NOMO-1 (cell line): ENCODE measurements around the gene TBC1D1.
A peak's percentile ranks its signal among the peaks of the same experiment; 100 is the strongest.

Experiments
- DNase-seq, 2 experiments: peaks; one replicate each; lab custom pipeline; 2025; ENCODE audit not compliant: unreplicated experiment in 2 of 2; lab: John Stamatoyannopoulos, UW

The TBC1D1 gene

DNA sequence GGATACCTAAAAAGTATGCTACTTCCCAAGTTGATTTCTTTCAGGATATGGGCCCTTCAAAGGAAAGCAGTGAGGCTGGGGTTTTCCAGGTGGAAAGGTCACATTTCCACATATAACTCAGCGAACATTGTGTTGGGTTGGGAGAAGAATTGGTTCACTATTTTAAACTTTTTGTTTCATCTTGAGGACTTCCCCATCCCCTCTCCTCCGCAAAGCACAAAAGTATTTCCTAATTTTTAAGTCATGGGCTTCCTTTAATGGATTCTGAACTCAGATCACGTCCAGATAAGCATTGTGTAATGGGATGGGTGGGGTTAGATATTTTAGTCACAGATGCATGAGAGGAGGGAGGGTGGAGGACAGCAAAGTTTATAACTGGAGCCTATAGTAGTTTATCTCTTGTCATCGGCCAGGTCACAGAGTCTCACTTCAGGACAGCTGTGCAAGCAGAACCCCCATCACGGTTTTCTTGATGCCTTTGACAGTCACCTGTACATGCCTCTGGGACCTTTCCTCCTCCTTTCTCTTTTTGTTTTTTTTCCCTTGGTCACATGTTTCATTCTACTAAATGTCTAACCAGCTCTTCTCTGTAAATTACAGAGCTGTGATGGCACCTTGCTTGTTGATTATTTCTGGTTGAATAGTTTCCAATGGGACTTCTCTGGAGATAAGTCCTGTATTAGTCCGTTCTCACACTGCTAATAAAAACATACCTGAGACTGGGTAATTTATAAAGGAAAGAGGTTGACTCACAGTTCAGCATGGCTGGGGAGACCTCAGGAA lies 184.7 kb downstream of the TBC1D1 start:
- DNase-seq = peak; percentile 97 to 98

DNA sequence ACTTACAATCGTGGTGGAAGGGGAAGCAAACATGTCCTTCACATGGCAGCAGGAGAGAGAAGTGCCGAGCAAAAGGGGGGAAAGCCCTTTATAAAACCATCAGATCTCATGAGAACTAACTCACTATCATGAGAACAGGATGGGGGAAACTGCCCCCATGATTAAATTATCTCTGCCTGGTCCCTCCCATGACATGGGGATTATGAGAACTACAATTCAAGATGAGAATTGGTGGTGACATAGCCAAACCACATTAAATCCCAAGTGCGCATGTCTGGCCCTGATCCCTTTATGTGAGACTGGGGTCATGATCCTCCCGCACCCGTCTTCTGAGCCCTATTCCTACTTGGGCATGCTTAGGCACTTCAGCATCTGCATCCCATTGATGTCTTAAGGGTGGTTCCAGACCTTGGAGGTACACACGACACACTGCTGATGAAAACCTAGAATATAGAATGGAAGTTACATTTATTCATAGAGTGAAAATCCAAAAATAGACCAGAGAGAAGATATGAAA lies 185.3 kb downstream of the TBC1D1 start:
- DNase-seq = no peak

DNA sequence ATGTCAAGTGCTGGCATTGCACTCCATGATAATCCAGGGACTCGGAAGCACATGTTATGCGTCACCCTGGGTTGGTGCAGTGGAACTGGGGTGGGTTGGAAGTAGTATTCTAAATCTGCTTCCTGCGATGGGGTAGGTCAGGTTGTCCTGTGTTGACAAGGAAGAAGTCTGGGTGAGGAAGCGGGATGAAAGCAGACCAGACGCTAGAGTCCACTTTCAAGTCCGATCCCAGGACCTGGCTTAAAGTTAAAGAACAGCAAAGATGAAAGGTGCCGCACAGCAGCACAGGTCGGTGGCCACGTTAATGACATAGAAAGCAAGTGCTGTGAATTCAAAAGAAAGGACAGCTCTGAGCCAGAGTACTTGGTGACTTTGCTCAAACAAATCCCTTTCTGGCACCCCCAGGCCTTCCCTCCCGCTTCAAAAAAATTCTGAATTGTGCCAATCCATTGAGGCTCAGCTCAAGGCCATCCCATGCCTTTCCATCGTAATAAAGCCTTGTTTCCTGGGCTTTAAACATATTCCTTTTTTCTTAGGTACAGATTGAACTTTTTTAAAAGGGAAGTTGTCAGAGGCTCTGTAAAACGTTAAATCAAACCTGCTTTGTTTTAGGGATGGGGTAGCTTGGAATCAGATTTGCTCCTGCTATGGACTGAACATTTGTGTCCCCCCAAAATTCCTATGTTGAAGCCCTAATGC lies 187.1 kb downstream of the TBC1D1 start:
- no peak for DNase-seq

DNA sequence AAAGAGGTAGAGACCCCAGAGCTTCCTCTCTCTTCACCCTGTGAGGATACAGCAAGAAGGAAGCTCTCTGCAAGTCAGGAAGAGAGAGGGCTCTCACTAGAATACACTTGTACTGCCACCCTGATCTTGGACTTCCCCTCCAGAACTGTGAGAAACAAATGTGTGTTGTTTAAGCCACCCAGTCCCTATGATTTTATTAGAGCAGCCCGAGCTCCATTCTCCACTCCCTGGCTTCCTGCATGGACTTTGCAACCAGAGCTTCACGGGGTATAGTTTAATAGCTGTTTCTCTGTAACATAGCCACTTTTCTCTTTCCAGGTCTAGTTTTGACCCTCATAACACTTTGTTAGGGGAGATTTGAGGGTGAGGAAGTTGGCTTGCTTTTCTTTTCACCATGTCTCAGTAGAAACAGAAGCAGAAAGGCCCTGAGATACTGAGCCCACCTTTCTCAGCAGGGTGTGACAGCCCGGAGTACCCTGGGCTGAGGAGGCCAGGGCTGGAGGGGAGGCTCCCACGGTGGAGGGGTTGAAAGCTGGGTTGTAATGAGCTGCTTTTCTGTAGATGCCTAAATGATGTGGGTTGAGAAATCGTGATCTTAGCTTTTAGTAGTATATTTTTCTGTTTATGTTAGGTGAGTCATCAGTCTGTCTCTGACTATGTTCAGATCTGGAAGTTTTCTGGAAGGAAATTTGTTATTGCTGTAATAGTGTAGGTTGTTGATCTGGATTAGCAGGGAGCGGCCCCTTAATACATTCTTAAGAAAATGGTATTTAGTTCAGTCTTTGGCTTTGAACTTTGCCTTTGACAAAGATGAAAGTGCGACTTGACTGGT lies 187.9 kb downstream of the TBC1D1 start:
- no peak for DNase-seq

DNA sequence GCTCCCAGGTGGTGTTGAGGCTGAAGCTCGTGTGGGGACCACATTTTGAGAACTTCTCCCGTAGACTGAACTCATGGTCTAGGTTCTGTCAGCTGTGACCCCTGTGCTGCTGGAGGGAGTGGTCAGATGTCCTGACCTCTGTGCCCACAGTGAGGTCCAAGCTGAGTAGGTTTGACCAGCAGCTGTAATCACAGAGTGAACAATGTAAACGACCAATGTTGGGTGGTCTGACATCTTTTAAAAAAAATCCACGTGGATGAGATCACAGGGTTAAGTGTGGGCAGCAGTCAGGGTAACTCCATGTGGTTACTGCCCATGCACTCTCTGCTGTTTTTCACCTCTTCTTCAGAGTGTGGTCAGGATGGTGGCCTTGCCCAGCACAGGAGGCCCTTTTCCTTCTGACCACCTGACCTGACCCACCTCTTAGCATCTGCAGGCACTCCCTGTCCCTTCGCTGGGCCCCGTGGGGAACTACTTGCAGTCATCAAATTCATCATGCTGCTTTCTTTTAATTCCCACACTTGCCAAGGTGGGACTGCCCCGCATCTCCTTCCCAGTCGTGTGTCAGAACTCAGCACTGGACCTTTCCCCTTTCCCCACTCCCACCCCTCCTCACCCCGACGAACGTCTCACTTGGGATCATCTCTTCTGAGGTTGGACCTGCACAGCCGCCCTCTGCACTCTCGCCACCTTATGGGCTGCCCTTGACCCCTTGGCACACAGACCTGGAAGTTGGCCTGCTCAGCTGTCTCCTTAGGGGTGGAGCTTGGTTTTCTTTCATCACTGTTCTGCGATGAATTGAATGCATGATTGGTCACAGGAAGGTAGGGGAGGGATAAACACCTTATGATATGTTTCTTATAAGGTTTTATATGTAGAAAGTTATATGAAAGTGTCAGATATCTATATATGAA lies 189.4 kb downstream of the TBC1D1 start:
- no peak for DNase-seq

DNA sequence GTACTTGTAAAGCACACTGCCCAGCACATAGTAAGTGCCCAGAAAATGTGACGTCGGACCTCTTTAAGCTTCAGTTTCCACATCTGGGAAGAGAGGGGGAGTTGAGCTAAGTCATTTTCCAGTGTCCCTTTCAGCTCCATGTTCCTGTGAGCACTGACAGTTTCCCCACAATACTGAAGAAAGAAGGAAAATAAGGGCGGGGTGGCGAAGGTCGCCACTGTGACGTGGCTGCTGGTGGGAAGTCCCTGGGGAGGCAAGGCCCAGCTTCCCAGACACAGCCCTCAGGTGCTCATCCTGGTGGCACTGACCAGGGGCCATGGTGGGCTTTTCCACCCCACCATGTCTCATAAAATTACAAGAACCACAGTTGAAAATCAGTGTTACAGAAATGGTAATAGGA lies 191.1 kb downstream of the TBC1D1 start:
- DNase-seq = no peak

DNA sequence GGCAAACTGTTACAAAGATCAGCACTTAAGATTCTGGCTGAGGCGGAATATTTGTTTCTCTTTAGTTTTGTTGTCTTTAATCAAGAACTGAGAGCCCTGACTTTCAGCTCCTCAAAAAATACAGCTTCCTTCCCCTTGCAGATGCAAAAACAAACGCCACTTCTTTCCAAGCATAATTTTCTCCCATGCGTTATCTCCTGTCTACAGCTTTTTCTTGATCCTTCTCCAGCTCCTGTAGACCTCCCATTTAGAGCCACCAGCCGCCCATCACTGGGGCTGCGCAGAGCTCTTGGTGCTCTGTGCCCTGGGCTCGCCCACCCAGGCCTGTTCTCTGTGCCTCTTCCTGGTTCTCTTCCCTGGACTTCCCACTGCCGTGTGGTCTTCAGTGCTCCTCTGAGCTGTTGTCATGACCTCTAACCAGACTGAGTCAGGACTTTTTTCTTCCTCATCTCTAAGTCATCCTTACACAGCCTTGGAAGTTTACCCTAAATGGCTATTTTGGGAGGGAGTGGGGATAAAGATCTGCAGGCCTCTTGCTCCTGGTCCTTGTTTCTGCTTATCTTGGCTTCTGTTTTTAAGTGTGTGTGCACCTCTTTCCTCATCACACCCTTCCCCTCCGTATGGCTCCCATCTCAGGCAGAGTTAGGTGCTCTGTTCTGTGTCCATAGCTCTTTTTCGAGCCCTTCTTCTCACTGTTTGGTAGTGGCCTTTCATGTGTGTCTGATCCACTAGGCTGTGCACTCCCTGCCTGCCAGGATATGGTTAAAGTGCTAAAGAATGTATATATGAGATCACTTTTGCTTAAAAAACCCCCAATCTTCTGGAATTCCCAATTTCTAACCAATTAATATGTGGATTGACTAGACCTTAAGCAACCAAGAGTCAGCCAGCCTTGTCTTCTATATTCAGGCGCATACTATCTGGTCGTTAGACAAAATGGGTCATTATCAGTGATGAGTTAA lies 191.8 kb downstream of the TBC1D1 start:
- no peak for DNase-seq

DNA sequence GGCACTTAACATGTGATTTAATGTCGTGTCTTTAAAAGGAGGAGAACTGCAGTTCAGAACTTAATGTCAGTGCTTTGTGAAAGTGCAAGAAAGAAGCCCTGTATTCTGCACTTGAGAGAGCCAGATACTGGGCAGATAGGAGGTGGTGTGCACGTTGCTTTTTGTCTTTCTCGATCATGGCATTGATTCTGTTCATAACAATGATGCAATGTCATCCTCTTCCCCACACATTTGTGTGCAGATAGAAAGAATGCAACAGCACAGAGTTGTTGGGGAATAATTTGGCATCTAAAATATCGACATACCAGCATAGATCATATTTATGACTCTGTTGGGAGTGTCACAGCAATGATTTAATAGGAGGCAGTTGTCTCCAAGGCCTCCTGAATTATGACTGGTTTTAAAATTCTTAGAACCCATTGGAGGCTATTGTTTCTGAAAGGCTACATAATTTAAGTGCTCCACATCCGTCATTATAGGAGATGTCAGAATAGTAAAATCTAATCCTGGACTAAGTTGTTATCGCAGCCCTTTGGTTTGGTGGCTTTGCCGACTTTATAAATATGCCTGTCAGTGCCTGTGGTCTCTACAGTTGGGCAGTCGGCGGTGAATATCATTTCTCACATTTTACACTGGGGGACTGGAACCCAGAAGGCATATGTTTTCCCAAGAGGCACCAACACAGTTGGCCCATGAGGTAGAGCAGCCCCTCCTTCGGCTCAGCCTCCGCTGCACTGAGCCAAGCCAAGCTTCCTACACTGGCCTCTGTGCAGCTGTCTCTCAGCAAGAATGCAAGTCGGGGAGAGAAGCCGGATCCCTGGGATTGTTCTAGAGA lies 194.2 kb downstream of the TBC1D1 start:
- no peak for DNase-seq

DNA sequence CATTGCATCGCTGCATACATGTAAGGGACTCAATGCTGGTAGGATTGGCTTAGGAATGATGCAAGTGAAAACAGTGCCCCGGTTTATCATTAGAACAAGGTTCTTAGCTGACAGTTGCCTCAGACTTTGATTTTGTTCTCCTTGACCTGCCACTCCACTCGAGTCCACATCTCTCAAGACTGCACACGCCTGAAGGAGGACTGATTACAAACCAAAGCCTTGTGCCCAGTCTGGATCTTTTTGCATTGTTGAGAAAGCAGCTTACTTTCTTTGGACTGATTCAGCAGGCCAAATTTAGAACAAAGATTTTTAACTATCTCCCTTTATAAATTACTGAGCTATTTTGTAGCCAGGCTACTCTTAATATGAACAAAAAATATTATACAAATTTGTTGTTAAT lies 194.9 kb downstream of the TBC1D1 start:
- no peak for DNase-seq

DNA sequence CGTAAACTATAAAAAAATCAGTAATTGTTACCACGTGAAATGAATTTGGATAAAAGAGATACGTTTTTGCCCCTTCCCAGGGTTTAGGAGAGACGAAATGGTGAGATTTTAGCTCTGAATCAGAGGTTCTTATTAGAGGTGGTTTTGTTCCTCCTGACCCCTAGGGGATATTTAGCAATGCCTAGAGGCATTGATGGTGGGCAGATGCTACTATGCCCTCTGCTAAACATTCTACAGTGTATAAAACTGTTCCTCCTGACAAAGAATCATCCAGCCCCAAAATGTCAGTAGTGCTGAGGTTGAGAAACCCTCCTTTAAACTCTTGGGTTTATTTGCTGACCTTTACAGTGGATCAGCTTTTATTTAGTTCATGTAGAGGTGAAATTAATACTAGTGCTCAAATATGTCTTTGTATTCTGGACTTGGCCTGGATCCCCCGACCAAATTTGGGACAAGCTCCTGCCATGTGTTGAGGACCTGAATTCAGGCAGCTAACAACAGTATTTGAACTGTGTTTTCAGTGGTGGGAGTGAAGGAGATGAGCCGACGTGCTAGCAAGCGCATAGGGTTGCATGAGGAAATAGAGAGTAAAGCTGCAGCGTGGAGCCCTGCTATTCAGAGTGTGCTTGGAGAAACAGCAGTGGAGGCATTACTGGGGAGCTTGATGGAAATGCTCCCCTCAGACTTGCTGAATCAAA lies 195.4 kb downstream of the TBC1D1 start:
- no peak for DNase-seq

DNA sequence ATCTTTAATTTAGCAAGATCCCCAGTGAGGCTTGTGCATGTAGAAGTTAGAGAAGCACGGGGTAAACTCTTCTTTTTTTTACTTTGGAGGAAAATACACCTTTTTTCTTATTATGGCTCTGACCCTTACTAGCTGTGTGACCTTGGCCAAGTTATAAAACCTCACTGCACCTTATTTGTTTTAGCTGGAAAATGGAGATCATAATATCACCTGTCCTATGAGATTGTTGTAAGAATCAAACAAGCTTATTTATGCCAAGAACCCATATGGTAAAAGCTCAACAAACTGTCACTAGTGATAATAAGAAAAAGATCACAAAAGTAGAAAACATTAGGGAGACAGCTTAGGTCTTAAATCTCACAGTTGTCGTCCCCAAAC lies 196.0 kb downstream of the TBC1D1 start:
- no peak for DNase-seq

DNA sequence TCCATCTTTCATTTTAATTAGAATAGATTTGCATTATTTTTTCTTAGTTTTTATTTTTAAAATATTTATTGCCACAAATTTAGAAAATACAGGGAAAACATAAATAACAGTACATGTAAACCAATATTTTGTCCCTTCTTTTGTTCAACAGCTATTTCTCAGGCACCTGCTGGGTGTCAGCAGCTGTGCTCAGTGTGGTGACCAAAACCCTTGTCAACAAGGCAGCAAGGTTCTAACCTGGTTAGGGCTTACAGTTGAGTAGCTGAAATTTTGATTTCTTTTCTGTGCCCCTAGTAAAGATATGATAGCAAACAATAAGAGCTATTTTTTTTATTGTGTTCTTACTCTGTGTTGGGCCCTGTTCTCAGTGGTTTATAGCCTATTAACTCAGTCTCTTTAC lies 197.4 kb downstream of the TBC1D1 start:
- no peak for DNase-seq

DNA sequence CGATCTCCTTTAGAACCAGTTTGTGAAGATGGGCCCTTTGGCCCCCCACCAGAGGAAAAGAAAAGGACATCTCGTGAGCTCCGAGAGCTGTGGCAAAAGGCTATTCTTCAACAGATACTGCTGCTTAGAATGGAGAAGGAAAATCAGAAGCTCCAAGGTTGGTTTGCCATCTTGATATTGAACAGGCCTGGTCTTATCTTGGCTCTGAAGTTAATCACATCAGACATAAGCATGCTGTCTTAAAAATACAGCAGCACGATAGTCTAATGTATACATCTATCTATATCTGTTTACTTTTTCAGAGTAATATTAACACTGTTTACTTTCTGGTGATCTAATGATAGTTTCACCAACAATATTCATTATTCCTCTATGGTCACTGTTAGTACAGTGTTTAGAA lies 199.1 kb downstream of the TBC1D1 start:
- no peak for DNase-seq

DNA sequence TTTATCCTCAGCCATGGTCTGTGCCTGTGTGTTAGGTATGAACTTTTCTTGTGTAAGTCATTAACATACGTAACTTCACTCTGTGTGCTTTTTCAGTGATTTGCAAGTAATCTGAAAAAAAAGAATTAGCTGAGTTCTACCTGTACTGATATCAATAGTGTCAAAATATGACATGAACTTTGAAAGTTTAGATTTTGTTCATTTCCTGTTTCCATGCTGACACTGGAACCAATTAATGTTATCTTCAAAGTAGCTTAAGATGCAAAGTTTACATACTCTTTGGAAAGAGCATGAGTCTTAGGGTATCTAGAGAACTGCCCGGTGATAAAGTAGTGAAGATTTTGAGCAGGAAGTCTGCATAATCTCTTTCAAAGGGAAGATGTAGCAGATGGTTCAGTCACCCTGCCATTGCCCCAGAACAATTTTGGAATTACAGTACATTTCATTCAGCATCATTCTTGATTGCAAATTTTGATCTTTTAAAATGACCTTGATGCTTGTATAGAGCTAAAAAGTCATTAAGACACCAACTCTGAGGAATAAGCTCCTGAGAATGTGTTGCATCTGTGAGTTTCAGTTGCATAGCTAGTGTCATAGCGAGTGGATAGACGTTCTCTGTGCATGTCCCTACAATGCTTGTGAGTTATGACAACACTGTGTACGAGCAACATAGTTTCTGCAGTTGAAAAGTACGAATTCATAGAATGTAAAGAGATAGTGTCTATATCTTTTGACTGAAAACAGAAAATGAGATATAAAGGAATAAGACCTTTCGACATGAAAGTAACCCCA lies 199.8 kb downstream of the TBC1D1 start:
- no peak for DNase-seq

DNA sequence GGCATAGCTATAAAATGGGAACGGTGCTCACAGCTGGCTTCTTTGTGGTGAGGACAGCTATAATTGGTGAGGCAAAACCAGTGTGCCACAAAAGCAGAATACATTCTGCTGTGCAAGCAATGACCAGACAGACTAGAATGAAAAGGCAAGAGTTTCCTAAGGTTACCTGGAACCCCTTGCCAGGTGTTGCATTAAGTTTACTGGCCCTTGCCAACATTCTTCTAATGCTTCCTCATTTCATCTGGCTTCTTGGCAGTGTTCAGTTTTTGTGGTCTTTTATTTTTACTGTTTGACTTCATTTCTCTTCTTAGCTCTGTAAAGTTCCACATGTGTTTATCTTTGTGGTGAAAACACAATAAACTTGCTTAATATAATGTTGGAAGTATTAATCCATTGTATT lies 200.8 kb downstream of the TBC1D1 start:
- no peak for DNase-seq

DNA sequence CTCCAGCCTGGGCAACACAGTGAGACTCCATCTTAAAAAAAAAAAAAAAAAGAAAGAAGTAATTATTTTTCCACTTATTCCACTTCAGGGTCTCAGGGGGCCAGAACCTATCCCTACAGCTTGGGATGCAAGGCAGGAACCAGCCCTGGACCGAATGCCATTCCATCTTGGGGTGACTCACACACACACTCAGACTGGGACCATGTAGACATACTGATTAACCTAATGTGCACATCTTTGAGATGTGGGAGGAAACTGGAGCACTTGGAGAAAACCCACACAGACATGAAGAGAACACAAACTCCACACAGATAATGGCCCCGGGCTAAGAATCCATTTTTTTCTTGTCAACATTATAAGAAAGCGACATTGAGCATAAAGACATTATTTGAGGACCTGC lies 201.8 kb downstream of the TBC1D1 start:
- no peak for DNase-seq

DNA sequence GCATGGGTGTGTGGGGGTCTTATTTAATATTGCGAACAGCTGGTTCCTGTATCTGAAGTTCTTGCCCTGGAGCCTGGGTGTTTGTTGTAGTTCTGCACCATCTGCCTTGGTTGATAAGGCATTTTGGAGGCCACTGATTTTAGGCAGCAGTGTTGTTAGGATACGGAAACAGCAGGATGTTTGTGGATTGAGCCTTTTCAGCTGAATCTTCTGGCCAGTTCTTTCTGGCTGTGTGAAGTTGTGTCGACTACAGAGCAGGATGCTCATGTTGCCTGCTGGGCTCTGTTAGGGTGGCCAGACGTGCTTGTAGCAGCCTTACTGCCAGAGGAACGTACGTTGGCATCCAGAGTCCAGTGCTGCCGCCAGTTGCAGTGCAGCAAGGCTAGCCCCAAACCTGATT lies 203.5 kb downstream of the TBC1D1 start:
- DNase-seq = no peak
